Liver (tissue), 3 donors: ENCODE measurements around the gene WDR37.

Experiments used
- ATF3 ChIP-seq: IDR thresholded peaks from 2 replicates; pipeline ENCODE4 v1.6.1; 2016; ENCODE audit warnings: antibody characterized with exemption
- CTCF ChIP-seq: fragments of 150-350 bp; IDR thresholded peaks from 2 replicates; pipeline ENCODE4 v1.5.1; 2017; ENCODE audit warnings: improper control_type of control experiment, low read depth, low read length; ENCODE audit not compliant: missing input control
- JUND ChIP-seq, 2 donors: IDR thresholded peaks; 2 replicates each; pipeline ENCODE4 v1.6.1; 2016; ENCODE audit warnings: antibody characterized with exemption in 2 of 2
- MAX ChIP-seq: IDR thresholded peaks from 2 replicates; pipeline ENCODE4 v1.6.1; 2016; ENCODE audit warnings: antibody characterized with exemption
- YY1 ChIP-seq: IDR thresholded peaks from 2 replicates; pipeline ENCODE4 v1.6.1; 2016; ENCODE audit warnings: antibody characterized with exemption, mild to moderate bottlenecking
- donor health status: healthy.
- donor health status: healthy.

GRCh38 chr10:1168763-1169162, 112.6 kb downstream of the WDR37 start:
- no peak for TF ChIP-seq MAX
- no peak for TF ChIP-seq CTCF
- TF ChIP-seq JUND (IDR thresholded peaks at IDR 0.05) = no peak
- no peak for TF ChIP-seq ATF3
- no peak for TF ChIP-seq YY1
